Stimulated activated CD4-positive, alpha-beta T cell treated with anti-CD3 and anti-CD28 coated beads, TNF-alpha, amount 100 ng/mL, for 1 hour (primary cell): Measurements from ENCODE around the gene DES.

ENCODE experiments used
- DNase-seq, 3 donors: peaks; one replicate each; pipeline ENCODE4 v3.0.0-alpha.2; 2020; ENCODE audit warnings: low read depth in 3 of 3, low spot score in 1 of 3

Gene DES

DNA sequence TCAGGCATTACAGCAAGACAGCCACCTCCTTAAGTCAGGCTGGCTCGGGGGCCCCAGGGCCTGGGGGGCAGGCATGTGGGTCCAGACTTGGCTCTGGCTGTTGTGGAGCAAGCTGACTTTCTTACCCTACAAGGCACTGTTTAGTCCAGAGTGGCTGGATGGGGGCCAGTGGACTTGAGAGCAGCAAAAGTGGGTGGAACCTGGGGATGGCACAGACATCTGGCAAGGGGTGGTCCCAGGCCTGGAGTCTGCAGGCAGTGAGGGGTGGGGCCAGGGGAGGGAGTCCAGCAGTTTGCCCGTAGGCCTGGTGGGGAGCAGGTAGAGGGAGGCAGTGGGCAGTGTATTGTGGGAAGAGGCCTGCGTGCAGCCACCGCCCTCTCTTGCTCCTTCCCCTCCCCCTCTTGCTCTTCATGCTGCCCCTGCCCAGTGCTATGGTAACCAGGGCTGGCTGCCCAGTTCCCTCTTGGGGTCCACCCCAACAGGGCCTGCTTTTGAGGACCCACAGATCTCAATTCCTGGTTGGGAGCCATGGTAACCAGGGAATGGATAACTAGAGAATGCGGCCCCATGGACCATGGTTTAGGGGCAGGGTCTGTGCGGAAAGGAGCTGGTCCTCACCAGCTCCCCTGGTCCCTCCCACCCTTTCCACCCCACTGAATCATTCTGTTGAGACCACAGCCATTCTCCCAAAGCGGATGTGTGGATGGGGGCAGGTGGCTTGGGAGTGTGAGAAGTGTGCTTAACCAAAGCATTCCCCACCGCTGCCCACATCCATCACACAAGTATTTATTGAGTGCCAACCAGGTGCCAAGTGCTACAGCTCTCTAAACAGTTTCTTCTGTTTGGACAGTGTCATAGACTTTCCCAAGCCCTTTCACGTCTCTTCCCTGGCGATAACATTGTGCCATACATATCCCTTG, 35.8 kb downstream of the DES start:
- no peak for DNase-seq

DNA sequence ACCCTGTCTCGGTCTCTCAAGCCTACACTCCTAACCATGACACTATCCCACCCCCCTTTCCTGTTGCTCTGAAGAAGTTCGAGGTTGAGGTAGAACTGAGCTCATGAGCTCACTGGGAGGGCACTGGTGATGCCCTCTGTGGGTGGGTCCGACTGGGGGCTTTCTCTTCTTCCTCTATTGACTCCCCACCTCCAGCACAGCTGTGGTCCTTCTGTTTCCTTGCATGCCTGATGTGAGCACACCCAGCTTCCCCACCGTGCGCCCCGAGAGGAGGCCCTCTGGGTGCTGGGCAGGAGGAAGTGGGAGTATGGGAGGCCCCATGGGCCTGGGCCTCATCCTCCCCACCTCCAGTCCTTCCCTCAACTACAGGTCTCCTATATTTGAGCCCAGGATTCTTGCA, 37.4 kb downstream of the DES start:
- DNase-seq = no peak

DNA sequence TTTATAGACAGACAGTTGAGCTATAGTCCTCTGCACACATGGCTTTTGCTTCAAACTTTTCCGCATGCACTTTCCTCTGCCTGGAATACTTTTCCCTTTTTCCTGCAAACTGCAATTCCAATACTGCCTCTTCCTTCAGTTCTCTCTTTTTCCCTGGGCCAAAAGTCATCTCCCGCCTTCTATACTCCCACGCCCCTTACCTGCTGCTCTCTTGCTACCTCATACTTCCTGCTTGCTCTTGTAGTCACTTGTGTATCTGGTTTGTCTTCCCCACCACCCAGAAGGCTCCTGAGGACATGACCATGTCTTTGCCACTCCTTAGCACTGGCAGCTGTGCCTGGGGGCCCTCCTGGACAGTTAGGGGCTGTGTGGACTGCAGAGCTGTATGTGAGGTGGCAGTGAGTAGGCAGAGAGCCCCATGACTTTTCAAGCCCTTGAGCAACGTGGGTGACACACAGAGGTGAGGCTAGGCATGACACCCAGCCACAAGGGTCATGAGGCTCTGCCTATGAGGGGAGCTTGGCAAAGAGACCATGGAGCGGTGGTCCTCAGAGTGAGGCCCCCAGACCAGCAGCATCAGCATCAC, 39.7 kb downstream of the DES start:
- no peak for DNase-seq

DNA sequence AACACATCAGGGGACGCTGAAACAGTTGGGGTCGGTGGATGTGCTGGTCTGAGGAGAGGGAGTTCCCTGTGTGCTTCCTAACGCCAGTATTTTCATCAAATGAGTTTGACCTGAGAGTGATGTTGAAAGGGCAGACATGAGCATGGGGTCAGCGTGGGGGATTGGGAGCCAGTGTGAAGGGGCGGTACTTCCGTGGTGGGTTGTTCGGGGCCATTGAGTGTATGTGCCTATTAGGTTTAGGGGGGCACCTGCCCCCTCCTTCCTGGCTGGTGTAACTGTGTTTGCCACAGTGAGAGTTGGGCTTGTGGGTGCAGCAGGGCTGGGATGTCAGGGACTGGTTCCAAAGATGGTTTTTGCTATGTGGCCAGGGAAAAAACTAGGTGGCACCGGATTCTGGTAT, 40.8 kb downstream of the DES start:
- no peak for DNase-seq

DNA sequence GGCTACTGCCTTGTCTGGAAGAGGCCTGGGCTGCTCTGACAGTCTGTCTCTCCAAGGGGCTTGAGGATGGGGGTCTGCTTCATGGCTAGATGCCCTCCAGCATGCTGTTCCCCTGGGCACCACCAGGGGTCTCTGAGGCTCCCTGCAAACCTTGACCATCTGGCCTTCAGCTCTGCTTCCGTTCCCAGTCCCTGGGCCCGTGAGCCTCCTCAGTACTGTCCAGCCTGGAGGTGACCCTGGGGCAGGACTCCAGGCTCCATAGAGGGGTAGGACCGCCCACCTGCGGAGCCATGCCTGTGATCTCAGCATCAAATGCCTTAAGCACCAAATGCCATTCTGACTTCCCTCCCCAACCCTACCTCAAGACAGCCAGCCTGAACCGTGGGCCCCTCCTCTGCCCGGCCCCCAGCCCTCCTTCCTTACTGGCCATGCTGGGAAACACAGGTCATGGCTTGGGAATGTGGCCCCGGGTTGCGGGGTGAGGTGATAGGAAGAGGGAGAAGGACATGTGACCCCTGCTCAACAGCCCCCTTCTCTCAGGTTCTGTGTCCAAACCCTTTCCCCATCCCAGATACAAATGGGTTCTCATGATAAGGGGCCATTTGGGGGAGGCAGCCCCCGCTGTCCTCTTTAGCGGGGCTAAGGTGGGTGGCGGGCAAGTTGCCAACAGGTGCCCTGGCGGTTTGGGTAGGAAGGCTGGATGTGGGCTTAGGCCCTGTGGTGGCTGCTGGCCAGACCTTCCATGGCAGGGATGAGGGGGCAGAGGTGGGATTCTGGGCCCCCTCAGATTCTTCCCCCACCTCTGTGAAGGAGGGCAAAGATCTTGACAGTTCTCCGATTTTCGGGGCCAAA, 41.5 kb downstream of the DES start:
- peak in 1 of 3 donors; percentile 24 for DNase-seq

DNA sequence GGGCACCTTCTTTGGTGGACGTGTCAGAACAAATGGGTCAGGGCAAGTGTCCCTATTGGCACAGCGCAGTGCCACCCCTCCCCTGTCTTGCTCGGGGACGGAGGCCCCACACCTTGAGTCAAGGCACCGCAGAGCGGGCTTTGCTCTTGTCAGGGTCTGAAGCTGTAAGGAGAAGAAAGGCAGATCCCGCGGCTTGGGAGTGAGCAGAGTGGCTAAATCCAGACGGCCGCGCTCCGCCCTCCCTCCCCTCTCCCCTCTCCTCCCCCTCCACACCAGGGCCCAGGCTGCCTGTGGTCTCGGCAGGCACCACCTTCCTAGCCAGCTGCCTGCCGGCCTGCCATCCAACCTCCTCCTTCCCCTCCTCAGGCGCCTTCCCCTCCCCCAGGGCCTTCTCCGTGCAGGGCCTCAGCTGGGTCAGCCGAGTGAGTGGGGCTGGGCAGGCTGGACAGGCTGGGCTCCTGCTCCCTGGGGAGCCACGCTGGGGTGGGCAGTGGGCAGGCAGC, 42.3 kb downstream of the DES start:
- no peak for DNase-seq

DNA sequence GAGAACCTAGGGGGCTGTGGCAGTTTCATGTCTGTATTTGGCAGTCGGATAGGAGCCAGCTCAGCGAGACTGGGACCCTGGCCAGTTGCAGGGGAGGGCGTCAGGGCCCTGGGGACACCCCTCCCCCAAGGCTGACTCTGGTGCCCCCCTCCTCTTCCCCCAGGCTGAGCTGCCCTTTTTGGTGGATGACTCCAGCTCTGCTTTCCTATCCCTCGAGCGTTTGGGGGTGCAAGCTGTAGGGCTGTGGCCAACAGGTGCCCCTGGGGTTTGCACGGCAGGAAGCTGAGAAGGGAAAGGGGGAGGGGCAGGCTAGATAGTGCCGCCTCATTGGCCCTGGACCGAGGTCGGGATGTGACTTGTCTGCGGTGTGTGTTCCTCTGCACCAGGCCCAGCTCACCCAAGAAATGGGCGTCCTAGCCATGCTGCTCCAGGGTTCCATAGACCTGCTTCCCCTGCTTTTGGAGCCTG, 42.9 kb downstream of the DES start:
- no peak for DNase-seq

DNA sequence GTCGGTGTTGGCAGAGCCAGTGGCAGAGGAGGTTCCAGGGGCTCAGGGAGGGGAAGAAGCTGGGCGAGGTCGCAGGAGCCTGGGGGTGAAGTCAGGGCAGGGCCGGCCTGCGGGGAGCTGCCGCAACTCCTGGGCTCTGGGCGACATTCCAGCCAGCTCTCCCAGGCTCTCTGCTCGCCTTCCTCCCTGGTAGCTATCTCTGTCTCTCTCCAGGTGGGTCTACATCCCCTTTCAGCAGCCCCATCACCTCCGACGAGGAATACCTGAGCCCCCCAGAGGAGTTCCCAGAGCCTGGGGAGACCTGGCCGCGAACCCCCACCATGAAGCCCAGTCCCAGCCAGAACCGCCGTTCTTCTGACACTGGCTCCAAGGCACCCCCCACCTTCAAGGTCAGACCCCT, 43.5 kb downstream of the DES start:
- DNase-seq = no peak

DNA sequence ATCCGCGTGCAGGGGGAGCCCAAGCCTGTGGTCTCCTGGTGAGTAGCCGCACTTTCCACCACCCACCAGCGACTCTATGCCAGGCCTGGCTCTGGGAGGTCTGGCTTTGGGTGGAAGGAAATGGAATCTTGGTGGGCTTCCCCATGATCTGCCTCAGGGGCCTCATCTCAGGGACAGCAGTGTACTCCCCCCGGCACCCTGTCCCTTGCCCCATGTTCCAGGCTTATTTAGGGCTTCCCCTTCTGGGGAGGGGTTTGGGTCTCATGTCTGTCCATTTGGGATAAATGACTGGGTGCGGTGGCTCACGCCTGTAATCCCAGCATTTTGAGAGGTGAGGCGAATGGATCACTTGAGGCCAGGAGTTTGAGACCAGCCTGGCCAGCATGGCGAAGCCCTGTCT, 44.2 kb downstream of the DES start:
- no peak for DNase-seq

DNA sequence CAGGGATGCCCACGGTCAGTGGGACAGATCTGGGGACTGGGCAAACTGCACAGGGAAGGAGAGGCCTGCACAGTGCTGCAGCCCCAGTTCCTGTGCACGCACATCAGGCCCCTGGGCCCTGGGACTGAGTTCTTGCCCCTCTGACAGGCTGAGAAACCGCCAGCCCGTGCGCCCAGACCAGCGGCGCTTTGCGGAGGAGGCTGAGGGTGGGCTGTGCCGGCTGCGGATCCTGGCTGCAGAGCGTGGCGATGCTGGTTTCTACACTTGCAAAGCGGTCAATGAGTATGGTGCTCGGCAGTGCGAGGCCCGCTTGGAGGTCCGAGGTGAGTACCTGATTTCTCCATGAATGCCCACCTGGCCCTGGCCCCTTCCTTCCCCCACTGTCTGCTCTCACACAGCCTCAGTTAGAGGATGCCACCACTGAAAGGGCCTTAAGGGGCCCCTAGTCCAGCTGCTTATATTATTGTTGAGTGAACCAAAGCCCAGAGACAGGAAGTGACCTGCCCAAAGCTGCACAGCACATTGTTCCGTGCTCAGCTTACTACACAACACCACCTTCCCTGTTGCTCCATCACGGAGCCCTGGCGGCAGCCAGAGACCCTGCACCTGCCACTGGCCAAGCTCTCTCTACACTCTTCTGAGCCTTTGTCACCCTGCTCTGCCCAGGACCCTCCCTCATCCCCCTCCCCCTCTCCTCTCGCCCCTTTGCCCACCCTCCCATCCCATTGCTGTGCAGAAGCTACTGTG, 46.3 kb downstream of the DES start:
- no peak for DNase-seq

DNA sequence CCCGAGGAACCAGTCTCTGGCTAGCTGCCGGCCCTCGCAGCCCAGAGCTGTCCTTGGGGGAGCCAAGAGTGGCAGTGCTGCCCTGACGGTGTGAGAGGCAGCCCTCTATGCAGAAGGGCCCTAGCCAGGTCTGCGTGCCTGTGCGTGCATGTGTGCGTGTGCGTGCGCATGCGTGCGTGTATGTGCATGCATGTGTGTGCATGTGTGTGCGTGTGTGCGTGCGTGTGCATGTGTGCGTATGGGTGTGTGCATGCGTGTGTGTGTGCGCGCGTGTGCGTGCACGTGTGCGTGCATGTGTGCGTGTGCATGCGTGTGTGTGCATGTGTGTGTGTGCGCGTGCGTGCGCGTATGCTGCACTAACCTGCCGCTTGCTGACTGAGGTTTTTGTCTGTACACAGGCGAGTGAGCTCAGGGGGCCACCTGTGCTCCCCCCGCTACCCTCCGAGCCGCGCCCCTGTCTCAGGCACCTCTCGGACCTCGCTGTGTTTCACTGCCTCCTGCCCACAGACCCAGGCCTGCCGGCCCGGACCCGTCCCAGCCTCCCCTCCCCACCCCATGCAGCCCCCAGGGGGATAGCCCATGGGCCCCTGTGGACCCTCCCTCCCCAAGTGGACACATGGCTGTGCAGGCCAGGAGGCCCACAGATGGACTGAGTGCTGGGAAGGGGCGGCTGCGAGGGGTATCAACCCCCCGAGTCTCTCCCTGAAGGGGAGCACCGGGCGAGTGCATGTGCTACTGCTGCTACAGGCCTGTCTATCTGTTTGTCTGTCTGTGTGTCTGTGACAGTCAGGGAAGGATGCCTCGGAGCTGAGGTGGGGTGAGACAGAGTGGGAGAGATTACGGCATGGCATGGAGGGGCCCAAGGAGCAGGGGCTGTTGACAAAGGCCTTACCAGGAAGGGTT, 47.7 kb downstream of the DES start:
- DNase-seq = no peak

DNA sequence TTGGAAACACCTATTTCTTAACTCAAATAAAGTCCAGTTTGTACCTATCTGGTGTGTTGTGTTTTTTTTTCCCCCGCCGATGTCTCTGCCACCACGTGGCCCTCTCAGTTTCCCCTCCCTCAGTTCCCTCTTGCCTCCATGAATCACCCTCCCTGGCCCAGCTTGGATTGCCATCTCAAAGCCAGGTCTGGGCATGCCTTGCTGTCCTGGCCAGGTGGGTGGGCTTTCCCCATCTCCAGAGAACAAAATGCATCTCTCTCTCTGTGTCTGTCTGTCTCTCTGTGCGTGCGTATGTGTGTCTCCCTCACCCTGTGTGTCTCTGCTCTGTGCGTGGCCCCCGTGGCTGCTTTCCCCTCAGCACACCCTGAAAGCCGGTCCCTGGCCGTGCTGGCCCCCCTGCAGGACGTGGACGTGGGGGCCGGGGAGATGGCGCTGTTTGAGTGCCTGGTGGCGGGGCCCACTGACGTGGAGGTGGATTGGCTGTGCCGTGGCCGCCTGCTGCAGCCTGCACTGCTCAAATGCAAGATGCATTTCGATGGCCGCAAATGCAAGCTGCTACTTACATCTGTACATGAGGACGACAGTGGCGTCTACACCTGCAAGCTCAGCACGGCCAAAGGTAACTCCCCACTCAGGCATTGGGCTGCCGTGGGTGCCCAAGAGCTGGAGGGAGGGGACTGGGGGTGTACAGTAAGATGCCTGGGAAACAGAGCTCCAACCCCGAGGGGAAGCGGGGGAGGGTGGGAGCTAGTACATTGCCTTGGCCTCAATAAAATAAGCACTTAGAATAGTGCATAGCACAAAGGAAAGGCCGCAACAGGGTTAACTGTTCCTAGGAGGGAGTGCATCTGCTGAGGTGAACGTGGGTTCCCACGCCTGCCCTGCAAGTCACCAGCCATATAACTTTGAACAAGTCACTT, 48.9 kb downstream of the DES start:
- DNase-seq = no peak

DNA sequence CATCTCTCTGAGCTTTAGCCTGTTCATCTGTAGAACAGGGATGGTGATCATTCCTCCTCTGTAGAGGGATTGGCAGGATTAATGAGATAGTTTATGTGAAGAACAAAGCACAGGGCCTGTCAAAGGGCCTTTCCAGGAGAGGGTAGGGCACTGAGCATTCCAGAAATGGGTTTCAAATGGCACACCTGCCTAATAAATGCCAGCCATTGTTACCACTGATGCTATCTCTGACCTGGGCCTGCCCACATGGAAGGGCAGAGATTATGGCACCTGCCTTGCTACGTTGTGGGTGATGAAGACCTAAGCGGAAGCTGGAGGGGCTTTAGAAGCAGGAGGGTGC, 49.5 kb downstream of the DES start:
- DNase-seq = no peak

DNA sequence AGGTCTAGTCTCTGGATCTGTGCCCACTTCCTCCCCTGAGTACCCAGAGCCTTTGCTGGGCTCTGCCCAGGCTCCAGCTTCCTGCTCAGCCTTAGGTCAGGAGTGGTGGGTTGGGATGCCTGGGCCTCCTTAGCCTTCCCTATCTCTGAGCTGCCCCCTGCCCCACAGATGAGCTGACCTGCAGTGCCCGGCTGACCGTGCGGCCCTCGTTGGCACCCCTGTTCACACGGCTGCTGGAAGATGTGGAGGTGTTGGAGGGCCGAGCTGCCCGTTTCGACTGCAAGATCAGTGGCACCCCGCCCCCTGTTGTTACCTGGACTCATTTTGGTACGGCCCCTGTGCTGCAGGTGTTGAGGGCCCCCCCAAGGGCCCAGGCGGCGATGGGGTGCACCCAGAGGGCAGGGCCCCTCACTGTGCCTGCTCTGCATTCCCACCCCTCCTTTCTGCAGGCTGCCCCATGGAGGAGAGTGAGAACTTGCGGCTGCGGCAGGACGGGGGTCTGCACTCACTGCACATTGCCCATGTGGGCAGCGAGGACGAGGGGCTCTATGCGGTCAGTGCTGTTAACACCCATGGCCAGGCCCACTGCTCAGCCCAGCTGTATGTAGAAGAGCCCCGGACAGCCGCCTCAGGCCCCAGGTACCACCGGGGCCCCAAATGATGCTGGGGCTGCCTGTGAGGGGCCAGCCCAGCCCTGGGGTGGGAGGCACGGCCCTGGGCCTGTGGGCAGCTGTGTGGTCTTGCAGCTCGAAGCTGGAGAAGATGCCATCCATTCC, 50.4 kb downstream of the DES start:
- DNase-seq = no peak

DNA sequence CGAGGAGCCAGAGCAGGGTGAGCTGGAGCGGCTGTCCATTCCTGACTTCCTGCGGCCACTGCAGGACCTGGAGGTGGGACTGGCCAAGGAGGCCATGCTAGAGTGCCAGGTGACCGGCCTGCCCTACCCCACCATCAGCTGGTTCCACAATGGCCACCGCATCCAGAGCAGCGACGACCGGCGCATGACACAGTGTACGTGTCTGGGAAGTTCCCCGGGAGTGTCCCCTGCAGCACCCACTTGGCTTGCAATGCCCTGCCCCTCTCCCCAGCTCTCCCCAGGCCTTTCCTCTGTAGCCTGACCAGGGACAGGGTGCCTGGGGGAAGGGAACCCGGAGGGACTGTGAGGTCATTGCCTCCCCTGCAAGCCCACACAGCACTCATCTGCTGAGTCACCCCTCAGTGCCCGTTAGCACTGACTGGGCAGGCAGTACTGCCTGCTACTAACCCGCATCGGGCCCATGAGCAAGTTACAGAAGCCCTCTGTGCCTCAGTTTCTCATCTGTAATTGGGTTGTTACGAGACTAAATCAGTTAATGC, 51.1 kb downstream of the DES start:
- no peak for DNase-seq

DNA sequence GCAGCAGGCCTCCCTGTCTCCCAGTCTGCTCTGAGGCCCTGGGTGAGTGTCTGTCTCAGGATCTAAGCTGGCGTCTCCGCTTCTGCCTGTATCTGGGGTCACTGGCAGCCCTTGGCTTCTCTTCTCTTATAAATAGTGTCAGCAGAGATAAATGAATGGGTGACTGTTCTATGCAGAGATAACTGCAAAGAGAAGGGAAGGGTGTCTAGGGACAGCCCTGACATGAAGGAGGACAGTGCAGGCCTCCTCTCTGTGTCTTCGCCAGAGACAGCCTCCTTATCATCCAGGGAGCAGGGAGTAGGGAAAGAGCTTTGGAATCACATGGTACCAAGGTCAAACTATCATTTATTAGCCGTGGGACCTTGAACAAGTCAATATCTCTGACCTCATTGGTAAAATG, 52.3 kb downstream of the DES start:
- DNase-seq = no peak

DNA sequence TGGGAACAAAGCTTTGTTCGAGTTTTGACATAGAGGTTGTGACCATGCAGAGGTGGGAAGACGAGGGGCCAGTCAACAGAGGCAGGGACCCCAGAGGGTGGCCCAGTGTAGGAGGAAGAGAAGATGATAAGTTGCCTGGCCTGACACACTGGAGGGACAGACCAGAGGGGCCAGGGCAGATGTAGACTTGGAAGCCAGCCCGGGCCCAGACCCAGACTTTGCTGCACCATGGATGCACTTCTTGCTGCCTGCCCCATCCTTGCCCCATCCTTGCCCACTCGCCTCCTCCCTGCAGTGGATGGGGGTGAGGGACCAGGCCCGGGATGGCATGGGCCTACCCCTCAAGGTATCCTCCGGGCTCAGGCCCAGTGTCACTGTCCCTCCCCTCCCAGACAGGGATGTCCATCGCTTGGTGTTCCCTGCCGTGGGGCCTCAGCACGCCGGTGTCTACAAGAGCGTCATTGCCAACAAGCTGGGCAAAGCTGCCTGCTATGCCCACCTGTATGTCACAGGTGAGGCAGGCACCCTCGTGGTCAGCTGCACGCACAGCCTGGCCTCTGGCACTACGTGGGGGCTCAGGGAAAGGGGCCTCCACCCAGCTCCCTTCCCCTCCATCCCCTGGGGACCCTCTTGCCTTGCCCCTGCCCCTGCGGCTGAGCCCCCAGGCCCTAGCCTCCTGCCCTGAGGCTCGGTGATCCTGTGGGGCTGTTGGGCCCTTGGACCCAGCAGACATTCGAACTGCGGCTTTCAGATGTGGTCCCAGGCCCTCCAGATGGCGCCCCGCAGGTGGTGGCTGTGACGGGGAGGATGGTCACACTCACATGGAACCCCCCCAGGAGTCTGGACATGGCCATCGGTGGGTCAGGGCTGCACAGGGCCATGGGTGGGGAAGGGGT, 53.5 kb downstream of the DES start:
- no peak for DNase-seq
